ENCODE measurements around the gene CRIP1.

The CRIP1 gene

DNA sequence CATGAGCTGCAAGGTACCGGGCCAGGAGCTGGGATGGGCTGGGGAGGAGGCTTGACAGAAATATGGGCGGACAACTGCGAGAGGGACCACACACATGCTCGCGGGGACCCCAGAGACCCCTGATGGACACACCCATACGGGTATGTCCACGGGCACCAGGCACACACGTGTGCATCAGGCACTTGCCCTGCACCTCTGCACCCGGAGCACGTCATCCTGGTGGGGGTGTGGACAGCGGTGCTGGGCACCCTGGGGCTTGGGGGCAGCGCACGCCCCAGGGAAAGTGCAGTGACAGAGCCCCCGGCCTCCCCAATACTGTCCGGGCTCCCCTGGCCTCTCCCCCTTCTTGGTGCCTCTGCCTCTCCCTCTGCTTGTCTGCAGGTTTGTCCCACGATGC lies 1.7 kb upstream of the CRIP1 start:
- Histone ChIP-seq H3K9me3 (ENCODE audit: insufficient read depth, low read depth, low read length) (no peaks in the 10 kb centered on the region), H3K4me1 (ENCODE audit: insufficient read depth, low read length, poor library complexity, severe bottlenecking) (peaks cover 34% of the 10 kb centered on the region), H4K20me1 (ENCODE audit: insufficient read depth, low read length, poor library complexity, severe bottlenecking) (no peaks in the 10 kb centered on the region), H3K9me2 (replicated peaks; ENCODE audit: low read depth, low read length) (no peaks in the 10 kb centered on the region), H3K79me2 (ENCODE audit: insufficient read depth, low read length) (no peaks in the 10 kb centered on the region), H3K4me3 (ENCODE audit: low read length, poor library complexity, severe bottlenecking) (no peak overlapping the region), H3K36me3 (ENCODE audit: insufficient read depth, low read length) (no peaks in the 10 kb centered on the region), H3K9ac (ENCODE audit: low read depth, low read length, poor library complexity, severe bottlenecking) (peak overlapping the region; percentile 33), H3K27me3 (ENCODE audit: insufficient read depth, low read length, poor library complexity, severe bottlenecking) (no peaks in the 10 kb centered on the region), H3K4me2 (ENCODE audit: low read depth, low read length, poor library complexity, severe bottlenecking) (no peak overlapping the region), H3F3A (ENCODE audit: low read depth) (no peaks in the 10 kb centered on the region), H2AFZ (ENCODE audit: low read length) (no peak overlapping the region)
- TF ChIP-seq EZH2phosphoT487 (IDR thresholded peaks at IDR 0.05; ENCODE audit: borderline replicate concordance), result no peak
- TF ChIP-seq CTCF (conservative IDR thresholded peaks at IDR 0.05; ENCODE audit: low read length), result no peak

DNA sequence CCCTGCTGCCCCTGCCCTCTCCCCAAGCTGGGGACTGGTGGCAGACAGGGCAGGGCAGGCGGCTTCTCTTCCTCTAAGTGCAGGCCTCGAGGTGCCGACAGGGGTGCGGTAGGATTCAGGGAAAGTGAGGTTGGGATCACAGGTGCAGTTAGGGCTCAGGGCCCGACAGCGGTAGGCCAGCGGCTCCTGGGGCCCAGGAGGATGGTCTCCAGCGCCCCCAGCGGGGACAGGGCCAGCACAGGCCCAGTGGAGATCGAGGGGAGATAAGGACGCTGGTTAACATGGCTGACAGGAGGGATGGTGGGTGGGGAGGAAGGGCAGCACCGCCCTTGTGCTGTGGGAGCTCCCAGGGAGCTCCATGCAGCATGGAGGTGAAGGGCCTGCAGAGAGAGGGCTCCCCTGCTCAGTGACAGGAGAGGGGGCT lies 935 bp upstream of the CRIP1 start:
- H3K27me3 ChIP-seq (ENCODE audit: insufficient read depth, low read length, poor library complexity, severe bottlenecking), result no peaks in the 10 kb centered on the region
- H3F3A ChIP-seq (ENCODE audit: low read depth), result no peaks in the 10 kb centered on the region
- no peaks in the 10 kb centered on the region for H3K79me2 ChIP-seq (ENCODE audit: insufficient read depth, low read length)
- H3K9me2 ChIP-seq (replicated peaks; ENCODE audit: low read depth, low read length), result no peaks in the 10 kb centered on the region
- no peak overlapping the region for H3K4me2 ChIP-seq (ENCODE audit: low read depth, low read length, poor library complexity, severe bottlenecking)
- no peak overlapping the region for H2AFZ ChIP-seq (ENCODE audit: low read length)
- no peaks in the 10 kb centered on the region for H3K9me3 ChIP-seq (ENCODE audit: insufficient read depth, low read depth, low read length)
- no peak overlapping the region for H3K4me3 ChIP-seq (ENCODE audit: low read length, poor library complexity, severe bottlenecking)
- H3K4me1 ChIP-seq (ENCODE audit: insufficient read depth, low read length, poor library complexity, severe bottlenecking), result peaks cover 30% of the 10 kb centered on the region
- H4K20me1 ChIP-seq (ENCODE audit: insufficient read depth, low read length, poor library complexity, severe bottlenecking), result no peaks in the 10 kb centered on the region
- TF ChIP-seq CTCF (conservative IDR thresholded peaks at IDR 0.05; ENCODE audit: low read length) (peak; percentile 65), EZH2phosphoT487 (IDR thresholded peaks at IDR 0.05; ENCODE audit: borderline replicate concordance) (no peak)
- H3K36me3 ChIP-seq (ENCODE audit: insufficient read depth, low read length), result no peaks in the 10 kb centered on the region
- H3K9ac ChIP-seq (ENCODE audit: low read depth, low read length, poor library complexity, severe bottlenecking), result peak overlapping the region; percentile 33

GRCh38 chr14:105486974-105487448 lies 325 bp downstream of the CRIP1 start:
- Histone ChIP-seq H3K4me1 (ENCODE audit: insufficient read depth, low read length, poor library complexity, severe bottlenecking) (peaks cover 28% of the 10 kb centered on the region), H3K9me3 (ENCODE audit: insufficient read depth, low read depth, low read length) (no peaks in the 10 kb centered on the region), H3K9ac (ENCODE audit: low read depth, low read length, poor library complexity, severe bottlenecking) (no peak overlapping the region), H3F3A (ENCODE audit: low read depth) (no peaks in the 10 kb centered on the region), H3K9me2 (replicated peaks; ENCODE audit: low read depth, low read length) (no peaks in the 10 kb centered on the region), H3K79me2 (ENCODE audit: insufficient read depth, low read length) (peaks cover 4% of the 10 kb centered on the region), H3K36me3 (ENCODE audit: insufficient read depth, low read length) (no peaks in the 10 kb centered on the region), H3K27me3 (ENCODE audit: insufficient read depth, low read length, poor library complexity, severe bottlenecking) (no peaks in the 10 kb centered on the region), H3K4me3 (ENCODE audit: low read length, poor library complexity, severe bottlenecking) (no peak overlapping the region), H2AFZ (ENCODE audit: low read length) (no peak overlapping the region), H3K4me2 (ENCODE audit: low read depth, low read length, poor library complexity, severe bottlenecking) (no peak overlapping the region), H4K20me1 (ENCODE audit: insufficient read depth, low read length, poor library complexity, severe bottlenecking) (peaks cover 3% of the 10 kb centered on the region)
- TF ChIP-seq CTCF (conservative IDR thresholded peaks at IDR 0.05; ENCODE audit: low read length) (no peak), EZH2phosphoT487 (IDR thresholded peaks at IDR 0.05; ENCODE audit: borderline replicate concordance) (no peak)
